Gastrocnemius medialis (tissue), 4 donors: Measurements from ENCODE around the gene EPB41L4A. TPM values are rescaled to one million over a fixed set of nuclear protein-coding genes. Genes with fewer than 3 reads are reported as not detected.
"Not testable (repeated sequence)": the region's sequence is repeated elsewhere in the genome, so short reads cannot be mapped to it uniquely, and the experiment has no call there.

Experiments used
- ATAC-seq, 2 donors: fragments of 150-250 bp; one replicate each; pipeline ENCODE4 v1.9.1; 2016
- DNase-seq, 2 donors: peaks; one replicate each; pipeline ENCODE4 v3.0.0-alpha.2; 2019
- H3K27ac ChIP-seq, 4 donors: fragments of 200-600 bp; sonication (generic); 1 replicate in 1 of 4; 2 replicates in 3 of 4; pipeline ENCODE4 v1.5.1; 2016 to 2018; ENCODE audit warnings: mild to moderate bottlenecking in 2 of 4, moderate library complexity in 1 of 4
- H3K27me3 ChIP-seq, 3 donors: fragments of 200-600 bp; sonication (generic) in 2 of 3; 1 replicate in 1 of 3; 2 replicates in 2 of 3; pipeline versions ENCODE4 v1.5.1 to v1.6.0; 2016 to 2019; ENCODE audit warnings: mild to moderate bottlenecking in 1 of 3, moderate library complexity in 1 of 3
- H3K36me3 ChIP-seq, 2 donors: fragments of 200-600 bp; sonication (generic) in 1 of 2; one replicate each; pipeline ENCODE4 v1.5.1; 2017 to 2018
- H3K4me1 ChIP-seq, 2 donors: fragments of 200-600 bp; sonication (generic) in 1 of 2; one replicate each; pipeline ENCODE4 v1.5.1; 2016 to 2017; ENCODE audit warnings: mild to moderate bottlenecking in 2 of 2
- H3K4me3 ChIP-seq, 4 donors: fragments of 200-600 bp; sonication (generic) in 3 of 4; 1 replicate in 1 of 4; 2 replicates in 3 of 4; pipeline ENCODE4 v1.5.1; 2016 to 2019; ENCODE audit warnings: mild to moderate bottlenecking in 2 of 4
- H3K9me3 ChIP-seq, 3 donors: fragments of 200-600 bp; sonication (generic) in 2 of 3; 1 replicate in 1 of 3; 2 replicates in 2 of 3; pipeline ENCODE4 v1.5.1; 2016 to 2019
- CTCF ChIP-seq, 5 experiments: fragments of 450-650 bp in 3 of 5; fragments of 200-600 bp in 2 of 5; sonication (generic) in 2 of 5; IDR thresholded peaks in 4 of 5; conservative IDR thresholded peaks in 1 of 5; 1 replicate in 4 of 5; 2 replicates in 1 of 5; pipeline ENCODE4 v1.5.1; 2016 to 2019; ENCODE audit warnings: antibody characterized with exemption in 5 of 5, mild to moderate bottlenecking in 3 of 5, moderate library complexity in 3 of 5
- POLR2A ChIP-seq, 2 donors: fragments of 450-650 bp; IDR thresholded peaks; one replicate each; pipeline ENCODE4 v1.6.1; 2017; ENCODE audit warnings: antibody characterized with exemption in 2 of 2, mild to moderate bottlenecking in 2 of 2, moderate library complexity in 2 of 2
- in situ Hi-C, 4 donors: fragments of 200-750 bp; cut with MboI; loops; one replicate each; pipeline versions ENCODE4 v1.15.0 to v1.8.0; 2017; ENCODE audit warnings: low sequenced_read_pairs in 4 of 4
- intact Hi-C: fragments of 100-400 bp; cut with DNase I; formaldehyde crosslinking; loops from one replicate; pipeline ENCODE4 v1.15.1; 2023; ENCODE audit warnings: low total_unique reads
- total RNA-seq, 4 donors: library from RNA; depleted of rRNA; stranded (reverse); fragments of >200 nt; gene quantifications; one replicate each; pipeline versions ENCODE4 v1.1.0 to v1.2.3, GENCODE V29; 2016

EPB41L4A gene
- 10 to 100 TPM in 1 of 4 donors, 1 to 10 TPM in 3; 1.8 to 10.6 (median 3.8) TPM for total RNA-seq

GRCh38 chr5:112419164-112419985, at the start of gene EPB41L4A:
Gene EPB41L4A (minus strand): TSS chr5:112419277. CDS start chr5:112419039, 238 bp downstream.
- peaks cover 17 to 32% (median 31%) of the 10 kb centered on the region in 3 donors for H3K27me3 ChIP-seq
- ATAC-seq = peak; percentile 37 to 47
- H3K27ac ChIP-seq = peak within 1 kb of the TSS; percentile 61 to 80 (median 75)
- DNase-seq = peak; percentile 7 to 27
- no peak for TF ChIP-seq POLR2A (IDR thresholded peaks at IDR 0.05)
- TF ChIP-seq CTCF (IDR thresholded peaks at IDR 0.05 in 4 of 5, conservative IDR thresholded peaks at IDR 0.05 in 1 of 5) = no peak
- no peaks in the 10 kb centered on the region for H3K4me1 ChIP-seq
- no peaks in the 10 kb centered on the region for H3K9me3 ChIP-seq
- peak within 1 kb of the TSS; percentile 72 to 94 (median 74) for H3K4me3 ChIP-seq
- no peaks in the 10 kb centered on the region for H3K36me3 ChIP-seq
- in situ Hi-C loops (loop anchor here in 1 of 4 donors (25.0 kb wide), 1 partner anchor 207 kb away; no protein-coding TSS in a partner anchor), intact Hi-C loops (loop anchor here (2.0 to 5.0 kb wide), 2 partner anchors 257 to 869 kb away; no protein-coding TSS in a partner anchor)

GRCh38 chr5:112467485-112467884, 48.4 kb upstream of the EPB41L4A start:
- H3K4me1 ChIP-seq = no peaks in the 10 kb centered on the region
- TF ChIP-seq POLR2A (IDR thresholded peaks at IDR 0.05) = no peak
- no peak for TF ChIP-seq CTCF (IDR thresholded peaks at IDR 0.05 in 4 of 5, conservative IDR thresholded peaks at IDR 0.05 in 1 of 5)
- intact Hi-C loops = no loop called here
- H3K27ac ChIP-seq = no peak overlapping the region
- no peaks in the 10 kb centered on the region for H3K36me3 ChIP-seq
- no peak overlapping the region for H3K4me3 ChIP-seq
- DNase-seq (no peak), ATAC-seq (no peak)
- in situ Hi-C loops = no loop called here
- no peaks in the 10 kb centered on the region for H3K9me3 ChIP-seq
- H3K27me3 ChIP-seq = no peaks in the 10 kb centered on the region

GRCh38 chr5:112466261-112466660, 47.2 kb upstream of the EPB41L4A start:
- intact Hi-C loops, H3K4me3 ChIP-seq, H3K4me1 ChIP-seq, H3K36me3 ChIP-seq, DNase-seq, in situ Hi-C loops, ATAC-seq, H3K27ac ChIP-seq, H3K9me3 ChIP-seq, H3K27me3 ChIP-seq: not testable (repeated sequence)

GRCh38 chr5:112447187-112447760, 28.2 kb upstream of the EPB41L4A start:
- ATAC-seq, H3K27ac ChIP-seq, H3K4me3 ChIP-seq, in situ Hi-C loops, DNase-seq, H3K27me3 ChIP-seq, intact Hi-C loops, H3K4me1 ChIP-seq, H3K36me3 ChIP-seq, H3K9me3 ChIP-seq: not testable (repeated sequence)

GRCh38 chr5:112445626-112446350, 26.7 kb upstream of the EPB41L4A start:
- in situ Hi-C loops = no loop called here

GRCh38 chr5:112443932-112444331, 24.9 kb upstream of the EPB41L4A start:
- in situ Hi-C loops, H3K4me1 ChIP-seq, ATAC-seq, DNase-seq, H3K27me3 ChIP-seq, H3K9me3 ChIP-seq, H3K27ac ChIP-seq, H3K36me3 ChIP-seq, H3K4me3 ChIP-seq, intact Hi-C loops: not testable (repeated sequence)

More at GRCh38 chr5:112445626-112446350, 26.7 kb upstream of the EPB41L4A start:
- H3K36me3 ChIP-seq = no peaks in the 10 kb centered on the region
- DNase-seq (no peak), ATAC-seq (no peak)
- H3K27me3 ChIP-seq = no peaks in the 10 kb centered on the region
- H3K4me1 ChIP-seq = no peaks in the 10 kb centered on the region
- H3K9me3 ChIP-seq = no peaks in the 10 kb centered on the region
- no peak overlapping the region for H3K27ac ChIP-seq
- H3K4me3 ChIP-seq = no peak overlapping the region
- TF ChIP-seq POLR2A (IDR thresholded peaks at IDR 0.05) (no peak), CTCF (IDR thresholded peaks at IDR 0.05 in 4 of 5, conservative IDR thresholded peaks at IDR 0.05 in 1 of 5) (no peak)
- intact Hi-C loops = no loop called here
